Activated T-helper 9 cell treated with anti-CD3 and anti-CD28 coated beads, Interleukin-2, amount 50 U/mL, for 16 hours (primary cell): Measurements from ENCODE around the gene NACC2.
"Not testable (repeated sequence)": the region's sequence is repeated elsewhere in the genome, so short reads cannot be mapped to it uniquely, and the experiment has no call there.

Experiments
- DNase-seq: peaks from one replicate; pipeline ENCODE4 v3.0.0-alpha.2; 2020; ENCODE audit warnings: low read depth

The NACC2 gene

DNA sequence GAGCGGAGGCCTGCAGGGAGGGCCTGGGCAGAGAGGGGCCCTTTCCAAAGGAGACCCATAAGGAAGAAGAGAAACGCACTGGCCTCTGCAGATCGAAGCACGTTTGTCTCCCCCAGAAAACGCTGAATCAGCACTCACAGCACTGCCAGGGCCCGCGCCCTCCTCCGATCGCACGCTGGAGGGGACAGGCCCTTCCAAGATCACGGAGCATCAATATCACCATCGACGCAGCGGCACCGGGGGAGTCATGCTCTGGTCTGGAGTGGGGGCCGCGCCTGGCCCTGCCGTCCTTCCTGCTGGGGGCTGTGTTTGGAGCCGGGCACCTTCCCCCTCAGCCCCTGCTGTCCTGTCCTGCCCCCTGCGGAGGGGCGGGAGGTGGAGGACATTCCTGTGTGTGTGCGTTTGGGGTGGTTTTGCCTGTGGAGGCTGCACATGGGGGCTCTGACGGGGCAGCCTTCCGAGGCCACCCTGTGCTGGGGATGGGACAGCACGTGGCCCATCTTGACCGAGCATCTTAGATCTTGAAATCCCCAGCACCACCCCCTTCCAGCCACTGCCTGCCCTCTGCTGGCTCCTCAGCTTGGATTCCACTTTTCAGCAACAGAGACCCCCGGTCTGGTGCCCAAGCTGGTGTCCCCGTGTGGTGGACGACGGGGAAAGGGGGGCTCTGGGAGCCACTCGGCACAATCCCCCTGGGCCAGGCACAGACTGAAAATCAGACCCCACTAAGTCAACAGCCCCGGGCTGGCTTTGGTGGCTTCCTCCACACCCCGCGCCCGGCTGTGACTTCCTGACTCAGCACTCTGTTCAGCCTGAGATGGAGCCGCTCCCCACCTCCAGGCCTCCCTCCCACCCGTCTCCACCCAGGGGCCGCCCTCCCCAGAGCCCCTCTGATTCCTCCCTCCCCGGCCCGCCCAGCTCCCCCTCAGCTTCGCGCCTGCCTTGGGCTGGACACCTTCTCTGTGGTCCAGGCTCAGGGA, 15.3 kb upstream of the NACC2 start:
- DNase-seq = no peak

GRCh38 chr9:136109351-136110081, 14.4 kb upstream of the NACC2 start:
- DNase-seq = peak; percentile 80

- no peak for DNase-seq
These were observed 13.7 kb upstream of the NACC2 start for GRCh38 chr9:136108648-136109266.

- no peak for DNase-seq
These were observed 13.0 kb upstream of the NACC2 start for GRCh38 chr9:136107953-136108647.

- DNase-seq = no peak
These were observed 12.3 kb upstream of the NACC2 start for GRCh38 chr9:136107155-136107952.

DNA sequence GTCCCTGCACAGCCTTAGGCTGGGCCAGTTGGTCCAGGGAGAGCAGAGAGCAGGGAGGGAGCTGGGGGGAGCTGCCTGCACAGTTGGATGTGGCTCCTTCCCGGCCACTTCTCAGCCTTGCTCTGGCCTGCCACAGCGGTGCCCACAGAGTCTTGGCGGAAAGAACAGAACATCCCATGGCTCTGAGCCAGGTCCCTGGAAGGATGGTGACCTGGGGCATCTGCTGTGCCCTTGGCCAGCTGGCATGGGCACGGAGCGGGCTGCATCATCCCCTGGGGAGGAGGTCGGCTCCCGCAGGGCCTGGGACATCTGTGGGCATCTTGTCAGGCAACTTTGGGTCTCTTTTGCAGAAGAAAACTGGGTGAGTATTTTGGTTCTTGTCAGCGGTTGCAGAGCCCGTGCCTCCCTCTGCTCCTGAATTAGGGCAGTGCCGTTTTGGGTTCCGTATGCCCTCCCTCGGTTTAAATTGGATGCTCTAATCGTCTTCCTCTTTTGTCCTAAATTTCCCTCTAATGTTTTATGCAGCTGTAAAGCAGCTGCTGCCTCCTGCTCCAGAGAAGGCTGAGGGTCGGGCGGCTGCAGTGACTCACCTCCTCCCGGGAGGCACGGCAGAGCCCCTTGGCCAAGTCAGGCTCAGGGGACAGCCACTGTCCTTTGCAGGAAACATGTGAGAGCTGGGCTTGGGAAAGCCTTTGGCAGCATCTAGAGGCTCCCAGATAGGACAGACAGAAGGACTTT, 10.5 kb upstream of the NACC2 start:
- no peak for DNase-seq

- no peak for DNase-seq
These were observed 9.8 kb upstream of the NACC2 start for GRCh38 chr9:136104916-136105315.

DNA sequence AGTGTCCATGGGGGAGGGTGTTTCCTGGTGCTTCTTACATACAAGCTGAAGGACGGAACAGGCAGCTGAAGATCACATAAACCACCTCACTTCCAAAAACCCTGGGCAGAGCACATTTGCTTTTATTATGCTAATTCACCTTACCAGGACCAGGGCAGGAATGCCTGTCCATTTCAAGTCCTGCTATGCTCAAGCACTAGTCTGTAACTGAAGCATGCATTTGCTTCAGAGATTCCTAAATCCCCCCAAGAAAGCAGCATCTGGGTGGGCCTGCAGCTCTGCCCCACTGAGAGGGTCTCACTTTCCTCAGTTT, 9.4 kb upstream of the NACC2 start:
- DNase-seq = no peak

DNA sequence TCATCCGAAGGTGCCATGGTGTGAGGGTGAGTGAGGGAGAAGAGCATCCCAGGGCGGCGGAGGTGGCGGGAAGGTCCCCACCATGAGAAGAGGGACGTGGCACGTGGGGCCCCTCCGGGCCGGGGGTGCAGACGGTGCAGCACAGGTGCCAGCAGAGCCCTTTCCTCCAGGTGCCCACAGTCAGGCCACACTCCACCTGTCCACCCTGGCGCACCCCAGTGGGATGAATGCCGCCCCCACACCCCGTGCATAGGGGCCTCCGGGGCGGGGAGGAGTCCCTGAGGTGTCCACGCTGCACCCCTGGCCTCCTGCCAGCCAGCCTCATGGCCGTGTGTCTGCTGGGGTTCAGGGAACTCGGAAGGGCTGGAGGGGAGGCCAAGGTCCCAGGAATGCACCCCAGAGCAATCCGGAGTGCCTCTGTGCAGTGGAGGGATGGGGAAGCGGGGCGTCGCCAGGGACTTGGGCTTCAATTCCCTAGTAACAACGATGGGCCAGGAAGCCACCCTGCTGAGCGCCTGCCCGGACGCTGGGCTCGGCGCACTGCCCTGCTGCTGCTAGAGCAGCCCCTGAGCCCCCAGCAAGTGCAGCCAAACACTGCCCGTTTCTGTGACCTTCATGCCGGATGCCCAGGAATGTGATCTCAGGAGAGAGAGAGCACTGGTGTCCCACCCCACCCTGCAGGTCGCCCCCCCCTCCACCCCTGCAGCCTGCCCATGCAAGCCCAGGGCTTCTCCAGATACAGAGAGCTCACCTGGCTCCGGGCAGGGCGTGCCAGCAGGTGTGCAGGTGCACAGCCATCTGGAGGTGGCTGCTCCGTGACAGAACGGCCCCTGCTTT, 8.8 kb upstream of the NACC2 start:
- no peak for DNase-seq

GRCh38 chr9:136101615-136102074, 6.6 kb upstream of the NACC2 start:
- DNase-seq = not testable (repeated sequence)

DNA sequence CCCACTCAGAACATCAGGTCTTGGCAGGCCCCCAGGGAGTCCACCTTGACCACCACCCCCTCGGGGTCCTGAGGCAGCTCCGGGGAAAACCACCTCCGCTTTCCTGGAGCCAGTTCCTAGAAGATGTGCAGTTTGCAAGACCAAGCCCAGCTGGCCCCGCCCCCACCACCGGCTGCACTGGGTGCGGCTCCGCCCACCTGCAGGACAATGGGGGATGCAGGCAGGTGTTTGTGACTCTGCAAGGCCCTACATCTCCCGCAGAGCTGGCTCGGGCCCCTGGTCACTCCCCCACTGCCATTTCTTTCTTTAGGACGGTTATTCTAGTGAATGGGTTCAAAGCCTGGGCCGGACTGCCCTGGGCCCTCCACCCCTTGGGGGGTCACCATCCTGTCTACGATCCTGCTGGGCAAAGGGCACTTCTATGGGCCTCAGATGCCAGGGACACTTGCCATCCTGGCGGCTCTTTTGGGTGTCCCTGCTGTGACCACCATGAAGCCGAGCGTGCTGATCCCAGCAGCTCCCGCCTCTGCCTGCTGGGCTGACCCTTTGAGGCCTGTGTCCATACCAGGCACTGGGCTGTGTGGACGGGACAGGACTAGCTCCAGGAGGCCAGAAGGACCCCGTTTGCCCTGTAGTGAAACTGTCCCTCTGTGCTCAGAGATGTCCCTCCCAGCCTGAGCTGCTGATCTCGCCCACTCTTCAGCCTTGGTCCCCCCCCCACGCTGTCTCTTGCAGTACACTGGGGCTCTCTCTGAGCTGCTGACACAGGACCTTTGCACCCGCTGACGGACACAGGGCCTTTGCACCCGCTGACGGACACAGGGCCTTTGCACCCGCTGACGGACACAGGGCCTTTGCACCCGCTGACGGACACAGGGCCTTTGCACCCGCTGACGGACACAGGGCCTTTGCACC, 5.9 kb upstream of the NACC2 start:
- no peak for DNase-seq

- DNase-seq = no peak
These were observed 4.5 kb upstream of the NACC2 start for GRCh38 chr9:136099542-136099941.

GRCh38 chr9:136098844-136099243, 3.8 kb upstream of the NACC2 start:
- no peak for DNase-seq

GRCh38 chr9:136098210-136098609, 3.1 kb upstream of the NACC2 start:
- DNase-seq = no peak

GRCh38 chr9:136096505-136097001, 1.5 kb upstream of the NACC2 start:
- DNase-seq = no peak

GRCh38 chr9:136093995-136094881, 851 bp downstream of the NACC2 start:
- peak; percentile 46 for DNase-seq

GRCh38 chr9:136093346-136093986, 1.6 kb downstream of the NACC2 start:
- no peak for DNase-seq
